Adrenal gland (tissue), 12 donors: ENCODE data around the gene ZBTB39. TPM values are rescaled to one million over a fixed set of nuclear protein-coding genes. Genes with fewer than 3 reads are reported as not detected.
A peak's percentile ranks its signal among the peaks of the same experiment; 100 is the strongest.

Experiments
- DNase-seq, 7 donors: peaks; one replicate each; pipeline ENCODE4 v3.0.0-alpha.2; 2019 to 2020
- H3K27ac ChIP-seq, 5 donors: fragments of 200-600 bp; sonication (generic) in 4 of 5; 1 replicate in 3 of 5; 2 replicates in 2 of 5; pipeline versions ENCODE4 v1.5.1 to v1.8.0; 2016 to 2020; ENCODE audit warnings: mild to moderate bottlenecking in 1 of 5
- H3K27me3 ChIP-seq: fragments of 200-600 bp; 2 replicates; pipeline ENCODE4 v1.8.0; 2021
- H3K36me3 ChIP-seq, 2 donors: fragments of 200-600 bp; replicated peaks in 1 of 2; 1 replicate in 1 of 2; 2 replicates in 1 of 2; pipeline versions ENCODE4 v1.5.1 to v1.8.0; 2018 to 2022
- H3K4me1 ChIP-seq, 2 donors: fragments of 200-600 bp; replicated peaks in 1 of 2; 1 replicate in 1 of 2; 2 replicates in 1 of 2; pipeline versions ENCODE4 v1.5.1 to v1.8.0; 2018 to 2021
- H3K4me3 ChIP-seq, 4 donors: fragments of 200-600 bp; sonication (generic) in 3 of 4; one replicate each; pipeline ENCODE4 v1.5.1; 2016 to 2018
- H3K9me3 ChIP-seq, 3 donors: fragments of 200-600 bp; sonication (generic) in 1 of 3; replicated peaks in 1 of 3; 1 replicate in 2 of 3; 2 replicates in 1 of 3; pipeline versions ENCODE4 v1.5.1 to v1.8.0; 2016 to 2021
- POLR2A ChIP-seq, 2 donors: fragments of 450-650 bp; IDR thresholded peaks; one replicate each; pipeline ENCODE4 v1.6.1; 2017; ENCODE audit warnings: antibody characterized with exemption in 2 of 2, mild to moderate bottlenecking in 2 of 2, moderate library complexity in 1 of 2
- WGBS, 4 donors: extraction: QIAGEN DNeasy Blood & Tissue Kit in 2 of 4; methylation state at CpG; one replicate each; pipeline versions ENCODE4 v1.1.5 to v1.1.7; 2013 to 2017; 5-methylcytosine and 5-hydroxymethylcytosine counted together
- intact Hi-C, 2 donors: fragments of 100-400 bp; cut with DNase I; formaldehyde crosslinking; loops; one replicate each; pipeline versions ENCODE4 v1.14.1 to v1.15.0; 2022 to 2023
- polyA plus RNA-seq, 3 donors: library from polyadenylated mRNA; stranded (reverse); fragments of 200-250 nt in 2 of 3; fragments of 350-450 nt in 1 of 3; fragmentation: Illumina TruSeq in 1 of 3; extraction: RNeasy Lipid Tissue Mini Kit (QIAGEN cat#74804) in 1 of 3; gene quantifications; one replicate each; pipeline ENCODE4 v1.2.3, GENCODE V29; 2013 to 2014
- total RNA-seq, 9 donors: library from RNA; depleted of rRNA in 4 of 9; stranded (reverse); fragments of >200 nt in 4 of 9; fragments of 120-200 nt in 1 of 9; fragmentation: NEBNext Ultra II Directional in 1 of 9; extraction: Animal tissue kit (Norgen Biotek cat#: 25700) in 1 of 9; gene quantifications; one replicate each; pipeline versions ENCODE4 v1.1.0 to v1.2.4, GENCODE V29; 2013 to 2023
- TF ChIP-seq, protein P1 (sequence below), 6 experiments: fragments of 450-650 bp in 4 of 6; fragments of 200-600 bp in 2 of 6; sonication (generic) in 1 of 6; IDR thresholded peaks; 1 replicate in 5 of 6; 2 replicates in 1 of 6; pipeline versions ENCODE4 v1.5.1 to v1.8.0; 2016 to 2021; ENCODE audit warnings: antibody characterized with exemption in 6 of 6, mild to moderate bottlenecking in 2 of 6, moderate library complexity in 1 of 6
- donor health status: healthy with polysubstance abuse.
- donor health status: Bipolar disorder and iron deficiency.
- donor health status: DM: yes; HTN: yes; CAD: no.
- donor health status: DM: no; HTN: no; CAD: no.
- donor health status: DM: no; HTN: no; CAD: no.
- donor health status: DM: yes; HTN: yes; CAD: no.

ZBTB39 gene
- total and polyA plus RNA-seq, 12 donors = 1.4 to 6.0 (median 3.9) TPM

DNA sequence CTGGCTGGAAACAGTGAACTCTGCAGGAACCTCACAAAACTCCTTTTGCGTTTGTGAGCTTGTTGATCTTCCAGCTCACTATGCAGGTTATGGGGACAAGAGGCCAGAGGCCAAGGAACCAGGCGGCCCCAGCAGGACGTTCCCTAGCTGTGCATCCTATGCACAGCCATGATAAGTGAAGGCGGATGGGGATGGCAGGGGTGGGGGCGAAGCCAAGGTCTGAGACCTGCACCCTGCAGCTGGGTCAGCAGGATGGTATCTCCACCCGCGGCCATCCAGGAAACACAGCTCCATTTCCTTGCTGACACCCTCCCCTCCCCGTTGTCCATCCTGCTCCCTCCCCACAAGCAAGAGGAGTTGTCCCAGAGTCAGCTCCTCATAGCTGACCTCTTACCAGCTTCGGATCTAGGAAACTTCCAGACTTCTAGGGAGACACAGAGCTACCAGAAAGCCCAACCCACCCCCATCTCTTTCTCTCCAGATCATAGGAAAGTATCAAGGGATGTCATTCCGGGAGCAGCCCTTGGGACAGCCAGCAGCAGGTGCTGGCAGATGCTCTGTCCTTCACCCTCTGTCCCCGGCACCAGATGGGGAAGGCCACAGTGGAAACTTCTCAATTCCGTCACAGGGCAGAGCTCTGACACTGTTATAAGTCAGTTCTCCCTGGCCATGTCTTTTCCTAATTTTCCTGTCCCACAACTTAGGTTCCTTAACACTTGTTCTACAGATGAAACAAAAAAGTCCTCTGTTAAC lies 9.4 kb downstream of the ZBTB39 start:
- WGBS, 4 donors = 47 to 62% (median 58%) methylated on average over 11 to 12 of the region's 12 CpGs

DNA sequence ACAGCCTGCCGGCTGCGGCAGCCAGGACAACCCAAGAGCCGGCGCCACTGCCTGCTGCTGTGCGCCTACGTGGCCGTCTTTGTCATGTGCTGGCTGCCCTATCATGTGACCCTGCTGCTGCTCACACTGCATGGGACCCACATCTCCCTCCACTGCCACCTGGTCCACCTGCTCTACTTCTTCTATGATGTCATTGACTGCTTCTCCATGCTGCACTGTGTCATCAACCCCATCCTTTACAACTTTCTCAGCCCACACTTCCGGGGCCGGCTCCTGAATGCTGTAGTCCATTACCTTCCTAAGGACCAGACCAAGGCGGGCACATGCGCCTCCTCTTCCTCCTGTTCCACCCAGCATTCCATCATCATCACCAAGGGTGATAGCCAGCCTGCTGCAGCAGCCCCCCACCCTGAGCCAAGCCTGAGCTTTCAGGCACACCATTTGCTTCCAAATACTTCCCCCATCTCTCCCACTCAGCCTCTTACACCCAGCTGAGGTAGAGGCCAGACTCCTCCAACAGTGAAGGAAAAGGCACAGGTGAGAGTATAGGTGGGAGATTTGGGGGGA lies 10.3 kb downstream of the ZBTB39 start:
- no peaks in the 10 kb centered on the region for H3K9me3 ChIP-seq
- H3K4me1 ChIP-seq = peaks cover 0 to 19% of the 10 kb centered on the region in 2 donors
- no peak for TF ChIP-seq POLR2A (IDR thresholded peaks at IDR 0.05)
- TF ChIP-seq, protein P1, sequence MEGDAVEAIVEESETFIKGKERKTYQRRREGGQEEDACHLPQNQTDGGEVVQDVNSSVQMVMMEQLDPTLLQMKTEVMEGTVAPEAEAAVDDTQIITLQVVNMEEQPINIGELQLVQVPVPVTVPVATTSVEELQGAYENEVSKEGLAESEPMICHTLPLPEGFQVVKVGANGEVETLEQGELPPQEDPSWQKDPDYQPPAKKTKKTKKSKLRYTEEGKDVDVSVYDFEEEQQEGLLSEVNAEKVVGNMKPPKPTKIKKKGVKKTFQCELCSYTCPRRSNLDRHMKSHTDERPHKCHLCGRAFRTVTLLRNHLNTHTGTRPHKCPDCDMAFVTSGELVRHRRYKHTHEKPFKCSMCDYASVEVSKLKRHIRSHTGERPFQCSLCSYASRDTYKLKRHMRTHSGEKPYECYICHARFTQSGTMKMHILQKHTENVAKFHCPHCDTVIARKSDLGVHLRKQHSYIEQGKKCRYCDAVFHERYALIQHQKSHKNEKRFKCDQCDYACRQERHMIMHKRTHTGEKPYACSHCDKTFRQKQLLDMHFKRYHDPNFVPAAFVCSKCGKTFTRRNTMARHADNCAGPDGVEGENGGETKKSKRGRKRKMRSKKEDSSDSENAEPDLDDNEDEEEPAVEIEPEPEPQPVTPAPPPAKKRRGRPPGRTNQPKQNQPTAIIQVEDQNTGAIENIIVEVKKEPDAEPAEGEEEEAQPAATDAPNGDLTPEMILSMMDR (IDR thresholded peaks at IDR 0.05) = no peak
- peak overlapping the region in 3 of 5 donors; percentile 5 to 81 (median 47) for H3K27ac ChIP-seq
- intact Hi-C loops = no loop called here
- H3K36me3 ChIP-seq = peaks cover 0 to 8% of the 10 kb centered on the region in 2 donors
- no peak for DNase-seq
- no peaks in the 10 kb centered on the region for H3K27me3 ChIP-seq
- WGBS, 4 donors = 80 to 95% (median 90%) methylated on average over 9 to 11 of the region's 11 CpGs
- no peak overlapping the region for H3K4me3 ChIP-seq

More for the DNA sequence above, 9.4 kb downstream of the ZBTB39 start:
- H3K36me3 ChIP-seq = peaks cover 0 to 9% of the 10 kb centered on the region in 2 donors
- H3K9me3 ChIP-seq = no peaks in the 10 kb centered on the region
- TF ChIP-seq POLR2A (IDR thresholded peaks at IDR 0.05) = no peak
- TF ChIP-seq, protein P1 (IDR thresholded peaks at IDR 0.05) = no peak
- intact Hi-C loops = no loop called here
- DNase-seq = peak in 6 of 7 donors; percentile 38 to 78 (median 54)
- no peak overlapping the region for H3K4me3 ChIP-seq
- H3K4me1 ChIP-seq = peaks cover 0 to 18% of the 10 kb centered on the region in 2 donors
- H3K27me3 ChIP-seq = no peaks in the 10 kb centered on the region
- peak overlapping the region in 3 of 5 donors; percentile 14 to 81 (median 47) for H3K27ac ChIP-seq

DNA sequence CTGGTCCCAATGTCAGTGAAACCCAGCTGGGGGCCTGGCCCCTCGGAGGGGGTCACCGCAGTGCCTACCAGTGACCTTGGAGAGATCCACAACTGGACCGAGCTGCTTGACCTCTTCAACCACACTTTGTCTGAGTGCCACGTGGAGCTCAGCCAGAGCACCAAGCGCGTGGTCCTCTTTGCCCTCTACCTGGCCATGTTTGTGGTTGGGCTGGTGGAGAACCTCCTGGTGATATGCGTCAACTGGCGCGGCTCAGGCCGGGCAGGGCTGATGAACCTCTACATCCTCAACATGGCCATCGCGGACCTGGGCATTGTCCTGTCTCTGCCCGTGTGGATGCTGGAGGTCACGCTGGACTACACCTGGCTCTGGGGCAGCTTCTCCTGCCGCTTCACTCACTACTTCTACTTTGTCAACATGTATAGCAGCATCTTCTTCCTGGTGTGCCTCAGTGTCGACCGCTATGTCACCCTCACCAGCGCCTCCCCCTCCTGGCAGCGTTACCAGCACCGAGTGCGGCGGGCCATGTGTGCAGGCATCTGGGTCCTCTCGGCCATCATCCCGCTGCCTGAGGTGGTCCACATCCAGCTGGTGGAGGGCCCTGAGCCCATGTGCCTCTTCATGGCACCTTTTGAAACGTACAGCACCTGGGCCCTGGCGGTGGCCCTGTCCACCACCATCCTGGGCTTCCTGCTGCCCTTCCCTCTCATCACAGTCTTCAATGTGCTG lies 11.0 kb downstream of the ZBTB39 start:
- TF ChIP-seq POLR2A (IDR thresholded peaks at IDR 0.05) = no peak
- TF ChIP-seq, protein P1 (IDR thresholded peaks at IDR 0.05) = no peak
- Histone ChIP-seq H3K36me3 (peaks cover 0 to 4% of the 10 kb centered on the region in 2 donors), H3K9me3 (no peaks in the 10 kb centered on the region), H3K4me3 (no peak overlapping the region), H3K4me1 (peaks cover 0 to 21% of the 10 kb centered on the region in 2 donors), H3K27ac (peak overlapping the region in 1 of 5 donors; percentile 81), H3K27me3 (no peaks in the 10 kb centered on the region)
- intact Hi-C loops = no loop called here
- DNase-seq = peak in 1 of 7 donors; percentile 45
- WGBS, 4 donors = 84 to 91% (median 87%) methylated on average over 8 to 26 of the region's 26 CpGs

DNA sequence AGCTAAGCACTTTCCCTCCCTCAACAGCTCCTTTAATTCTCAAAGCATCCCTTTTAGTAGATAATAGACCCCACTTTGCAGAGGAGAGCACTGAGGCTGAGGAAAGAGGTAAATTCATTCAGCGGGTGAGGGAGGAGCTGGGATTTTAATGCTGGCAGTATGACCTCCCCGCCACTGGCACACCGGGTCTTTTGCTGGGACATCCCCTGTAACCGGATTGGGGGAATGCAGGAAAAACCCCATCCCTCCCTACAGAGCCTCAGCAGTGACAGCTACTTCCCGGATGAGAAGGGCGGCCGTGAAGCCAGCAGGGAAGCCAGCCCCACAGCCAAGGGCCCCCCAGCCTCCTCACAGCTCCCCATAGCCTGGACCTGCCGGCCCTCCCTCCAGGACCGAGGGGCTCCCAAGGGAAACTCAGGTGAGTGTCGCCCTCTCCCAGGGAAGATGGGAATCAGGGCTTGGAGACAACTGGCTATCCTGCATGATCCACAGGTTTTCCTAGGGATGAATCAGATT lies 12.1 kb downstream of the ZBTB39 start:
- WGBS, 4 donors = 68 to 84% (median 74%) methylated on average over 7 to 10 of the region's 10 CpGs
- Histone ChIP-seq H3K4me3 (no peak overlapping the region), H3K27me3 (no peaks in the 10 kb centered on the region), H3K9me3 (no peaks in the 10 kb centered on the region), H3K36me3 (no peaks in the 10 kb centered on the region), H3K27ac (peak overlapping the region in 1 of 5 donors; percentile 81), H3K4me1 (peaks cover 0 to 21% of the 10 kb centered on the region in 2 donors)
- peak in 1 of 7 donors; percentile 50 for DNase-seq
- TF ChIP-seq POLR2A (IDR thresholded peaks at IDR 0.05) = no peak
- TF ChIP-seq, protein P1 (IDR thresholded peaks at IDR 0.05) = no peak
- intact Hi-C loops = no loop called here
